D341Med (cell line): ENCODE data around the gene TRIM9.

Source experiments
- DNase-seq: peaks from one replicate; pipeline ENCODE4 v3.0.0; 2012; ENCODE audit warnings: low spot score

Gene TRIM9

DNA sequence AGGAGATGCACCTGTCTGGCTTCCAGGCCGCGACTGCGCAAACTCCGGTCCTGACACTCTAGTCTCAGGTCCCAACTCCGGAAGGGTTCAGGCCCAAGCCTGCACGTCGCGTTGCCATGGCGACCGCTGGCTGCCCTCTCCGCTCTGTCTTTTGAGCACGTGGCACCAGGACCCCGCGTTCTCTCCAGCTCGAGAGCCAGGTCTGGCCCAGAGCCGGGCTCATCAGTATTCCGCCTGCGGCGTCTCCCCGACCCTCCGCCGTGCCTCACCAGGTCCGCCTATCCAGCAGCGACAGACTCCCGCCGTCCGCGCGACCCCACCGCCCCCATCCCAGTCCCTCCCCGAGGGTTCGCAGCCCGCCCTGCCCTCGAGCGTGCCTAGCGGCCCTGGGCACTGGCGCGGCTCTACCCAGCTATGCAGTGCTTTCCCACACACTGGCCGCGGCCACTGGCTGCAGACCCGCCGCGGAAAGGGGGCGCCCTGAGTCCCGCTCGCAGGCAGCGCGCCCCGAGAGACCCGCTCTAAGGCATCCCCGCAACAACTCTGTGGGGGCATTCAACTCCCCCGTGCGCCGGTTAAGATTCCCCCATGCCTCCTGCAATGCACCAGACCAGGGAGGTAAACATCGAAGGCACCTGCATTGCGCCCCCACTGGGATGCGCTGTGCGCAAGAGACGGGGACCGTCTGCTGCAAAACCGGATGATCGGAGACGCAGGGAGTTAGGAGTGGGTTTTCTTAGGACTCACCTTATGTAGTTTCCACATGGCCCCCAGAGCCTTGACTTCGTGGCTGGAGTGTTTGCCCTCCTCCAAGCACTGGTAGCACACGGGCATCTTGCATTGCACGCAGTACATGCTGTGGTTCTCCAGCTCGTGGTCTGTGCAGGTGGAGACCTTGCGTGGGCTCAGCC lies 1.3 kb downstream of the TRIM9 start:
- DNase-seq, result peak; percentile 67

DNA sequence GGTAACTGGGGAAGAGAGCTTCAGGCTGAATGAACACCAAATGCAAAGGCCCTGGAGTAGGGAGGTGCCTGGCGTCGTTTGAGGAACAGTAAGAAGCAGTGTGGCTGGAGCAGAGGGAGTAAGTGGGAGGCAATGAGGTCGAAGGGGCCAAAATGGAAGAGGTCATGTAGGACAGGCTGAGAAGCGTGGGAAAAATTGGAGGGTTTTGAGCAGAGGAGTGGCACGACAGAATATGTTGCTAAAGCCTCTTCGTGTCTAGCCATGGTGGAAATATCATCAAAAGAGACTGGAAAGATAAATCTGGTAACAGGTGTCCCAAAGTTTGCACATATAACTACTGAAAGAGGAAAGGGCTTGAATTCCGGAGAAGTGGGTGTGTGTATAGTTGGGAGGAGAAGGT lies 1.9 kb downstream of the TRIM9 start:
- DNase-seq, result no peak

DNA sequence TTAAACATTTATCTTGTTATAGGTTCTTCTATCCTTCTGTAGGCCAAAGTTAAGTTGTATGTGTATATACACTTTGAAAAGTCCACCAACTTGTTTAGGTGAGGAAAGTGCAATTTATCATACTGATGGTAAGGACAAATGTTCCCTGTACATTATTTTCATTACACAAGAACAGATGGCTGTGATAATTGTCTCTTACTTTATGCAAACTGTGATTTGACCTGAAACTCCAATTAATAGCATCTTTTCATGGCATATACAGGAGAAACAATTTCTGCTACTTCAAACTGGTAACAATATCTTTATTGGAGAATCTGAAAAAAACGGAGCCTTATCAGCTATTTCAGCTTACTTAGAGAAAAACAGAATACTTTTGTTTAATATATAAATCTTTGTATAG lies 5.6 kb downstream of the TRIM9 start:
- DNase-seq, result no peak

DNA sequence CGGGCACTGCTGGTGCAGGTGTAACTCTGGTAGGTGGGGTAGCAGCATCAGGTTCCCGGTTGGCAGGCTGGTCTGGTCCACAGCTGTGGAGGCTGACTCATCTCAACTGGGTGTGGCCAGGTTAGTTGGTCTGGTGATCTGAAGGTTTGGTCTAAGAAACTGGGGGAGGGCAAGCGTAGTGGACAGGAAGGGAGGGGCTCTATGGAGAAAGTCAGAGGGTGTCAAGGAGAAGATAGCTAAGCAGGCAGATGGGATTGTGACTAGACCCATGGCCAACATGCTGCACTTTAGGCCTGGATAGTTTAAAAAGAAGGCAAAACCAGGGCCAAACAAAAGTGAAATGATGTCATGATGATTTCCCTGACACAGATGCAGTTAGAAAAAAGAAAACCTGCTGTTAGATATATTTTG lies 7.9 kb downstream of the TRIM9 start:
- no peak for DNase-seq

DNA sequence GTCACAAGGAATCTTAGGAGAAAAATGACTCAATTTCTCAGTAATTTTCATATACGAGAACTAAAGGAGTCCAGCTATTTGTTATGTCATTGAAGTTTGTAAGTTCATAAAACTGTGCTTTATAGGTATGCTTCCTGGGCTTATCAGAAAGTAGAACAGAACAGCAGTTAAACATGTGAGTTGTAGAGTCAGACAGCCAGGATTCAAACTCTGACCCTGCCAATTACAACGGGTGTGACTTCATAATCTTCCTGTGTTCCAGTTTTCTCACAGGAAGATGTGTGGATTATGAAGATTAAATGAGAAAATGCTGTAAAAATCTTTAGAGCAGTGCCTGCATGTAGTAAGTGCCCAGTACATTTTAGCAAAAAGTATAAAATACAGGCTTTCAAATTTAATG lies 8.9 kb downstream of the TRIM9 start:
- DNase-seq, result no peak

DNA sequence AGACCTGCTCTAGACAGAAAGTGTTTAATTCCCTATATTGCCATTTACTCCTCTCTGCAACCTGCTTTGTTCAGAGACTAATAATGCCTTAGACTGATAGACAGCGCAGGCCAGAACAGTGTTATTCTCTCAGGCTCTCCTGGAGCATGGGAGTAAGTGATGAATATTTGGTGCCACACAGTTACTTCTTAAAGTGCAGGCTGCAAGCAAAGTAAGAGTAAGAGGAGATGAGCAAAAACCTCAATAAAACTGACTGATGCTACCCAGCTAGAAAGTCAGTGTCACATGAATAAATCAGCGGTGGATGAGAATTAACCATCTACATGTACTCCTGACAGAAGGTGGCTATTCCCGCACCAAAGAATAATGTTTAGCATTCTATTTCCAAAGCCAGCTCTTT lies 9.9 kb downstream of the TRIM9 start:
- DNase-seq, result no peak

DNA sequence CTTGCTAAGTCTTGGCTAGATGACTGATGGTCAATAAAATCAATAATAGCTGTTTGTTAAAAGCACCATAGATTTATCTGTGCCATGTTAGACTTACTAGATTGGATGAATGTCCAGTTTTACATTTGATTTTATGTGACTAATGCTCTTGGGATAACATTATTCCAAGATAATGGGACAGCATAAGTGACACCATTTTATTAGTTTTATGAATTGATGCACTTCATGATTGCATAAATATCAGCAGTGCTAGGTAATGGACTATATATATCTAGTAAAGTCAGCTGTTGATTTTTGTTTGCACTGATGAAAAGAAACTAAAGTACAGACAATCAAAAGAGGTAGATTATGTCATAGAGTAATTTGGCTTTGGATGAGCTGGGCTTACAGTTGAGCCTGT lies 10.4 kb downstream of the TRIM9 start:
- DNase-seq, result no peak

DNA sequence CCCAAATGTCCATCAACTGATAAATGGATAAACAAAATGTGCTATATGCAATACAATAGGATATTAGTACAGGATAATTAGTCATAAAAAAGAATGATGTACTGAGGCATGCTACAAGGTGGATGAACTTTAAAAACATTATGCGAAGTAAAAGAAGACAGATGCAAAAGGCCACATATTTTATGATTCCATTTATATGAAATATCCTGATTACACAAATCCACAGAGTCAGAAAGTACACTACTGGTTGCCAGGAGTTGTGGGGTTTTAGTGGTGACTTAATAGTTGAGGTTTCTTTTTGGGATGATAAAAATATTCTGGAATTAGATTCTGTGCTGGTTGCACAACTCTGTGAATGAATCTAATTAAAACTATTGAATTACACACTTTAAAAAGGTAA lies 12.6 kb downstream of the TRIM9 start:
- no peak for DNase-seq

DNA sequence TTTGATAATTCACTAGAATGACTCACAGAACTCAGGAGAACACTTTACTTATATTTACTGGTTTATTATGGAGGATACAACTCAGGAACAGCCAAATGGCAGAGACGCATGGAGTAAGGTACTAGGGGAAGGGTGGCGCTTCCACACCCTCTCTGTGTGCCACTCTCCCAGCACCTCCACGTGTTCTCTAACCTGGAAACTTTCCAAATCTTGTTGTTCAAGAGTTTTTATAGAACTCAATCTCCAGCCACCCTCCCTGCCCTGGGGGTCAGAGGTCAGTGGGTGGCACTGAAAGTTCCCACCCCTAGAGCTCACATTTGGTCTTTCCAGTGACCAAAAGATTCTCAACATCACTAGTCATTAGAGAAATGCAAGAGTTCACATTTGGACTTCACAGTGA lies 13.2 kb downstream of the TRIM9 start:
- DNase-seq, result no peak

DNA sequence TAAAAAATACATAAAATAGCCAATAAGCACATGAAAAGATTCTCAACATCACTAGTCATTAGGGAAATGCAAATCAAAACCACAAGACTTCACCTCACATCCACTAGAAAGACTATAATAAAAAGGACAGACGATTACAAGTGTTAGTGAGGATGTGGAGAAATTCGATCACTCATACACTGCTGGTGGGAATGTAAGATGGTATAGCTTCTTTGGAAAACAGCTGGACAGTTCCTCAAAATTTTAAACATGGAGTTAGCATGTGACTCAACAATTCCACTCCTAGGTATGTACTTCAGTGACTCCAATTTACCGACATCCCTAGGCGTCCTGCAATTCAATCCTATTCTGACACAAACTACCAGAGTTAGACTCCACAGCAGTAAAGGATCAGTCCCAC lies 13.7 kb downstream of the TRIM9 start:
- no peak for DNase-seq

DNA sequence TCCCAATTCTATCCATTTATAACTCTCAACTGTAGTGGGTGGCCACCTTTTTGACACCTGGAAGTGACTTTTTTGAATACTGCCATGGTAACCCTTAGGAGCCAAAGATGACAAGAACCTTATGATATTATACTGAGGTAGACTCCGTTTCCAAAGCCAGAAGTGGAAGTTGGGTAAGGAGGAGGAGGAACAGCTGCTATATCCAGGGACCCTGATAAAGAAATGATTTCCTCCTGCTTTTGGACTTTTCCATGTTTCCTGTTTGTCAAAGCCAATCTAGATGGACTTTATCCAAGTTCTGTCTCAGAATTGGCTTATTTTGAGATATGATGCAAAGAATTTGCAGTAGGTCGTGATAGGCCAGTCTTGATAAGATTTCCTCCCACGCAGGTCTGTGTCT lies 14.3 kb downstream of the TRIM9 start:
- no peak for DNase-seq

DNA sequence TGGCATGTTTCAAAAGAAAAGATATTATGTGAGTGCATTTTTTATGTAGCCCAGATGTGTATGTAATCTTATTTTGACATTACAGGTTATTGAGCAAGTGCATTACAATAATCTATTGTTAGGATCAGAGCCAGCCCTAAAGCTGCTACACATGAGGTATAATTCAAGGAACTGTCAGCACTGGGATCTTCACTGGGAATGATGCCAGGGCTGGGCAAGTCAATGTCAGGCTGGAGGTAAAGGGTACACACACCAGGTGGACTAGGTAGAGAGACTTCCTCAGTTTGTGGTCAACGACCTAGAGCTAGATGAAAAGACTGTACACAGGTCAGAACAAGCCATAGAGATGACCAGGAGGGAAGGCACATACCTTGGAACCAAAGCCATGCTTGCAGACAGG lies 15.4 kb downstream of the TRIM9 start:
- DNase-seq, result no peak

DNA sequence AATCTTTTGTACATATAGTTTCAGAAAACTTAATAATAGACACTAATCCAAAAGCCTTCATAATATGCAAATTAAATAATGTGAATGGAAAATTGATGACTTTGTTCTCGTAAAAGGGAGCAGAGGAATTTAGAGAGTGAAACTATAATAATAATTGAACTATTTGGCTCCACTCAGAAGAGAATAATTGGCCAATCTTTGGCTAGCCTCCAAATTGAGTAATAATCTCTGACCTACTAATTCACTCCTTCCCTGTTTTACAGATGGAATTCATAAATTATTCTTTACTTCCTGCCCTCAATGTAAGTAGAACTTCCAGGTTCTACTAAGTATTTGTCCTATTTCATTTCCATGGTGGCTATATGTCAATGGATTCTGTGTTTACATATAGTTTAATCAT lies 15.8 kb downstream of the TRIM9 start:
- no peak for DNase-seq

DNA sequence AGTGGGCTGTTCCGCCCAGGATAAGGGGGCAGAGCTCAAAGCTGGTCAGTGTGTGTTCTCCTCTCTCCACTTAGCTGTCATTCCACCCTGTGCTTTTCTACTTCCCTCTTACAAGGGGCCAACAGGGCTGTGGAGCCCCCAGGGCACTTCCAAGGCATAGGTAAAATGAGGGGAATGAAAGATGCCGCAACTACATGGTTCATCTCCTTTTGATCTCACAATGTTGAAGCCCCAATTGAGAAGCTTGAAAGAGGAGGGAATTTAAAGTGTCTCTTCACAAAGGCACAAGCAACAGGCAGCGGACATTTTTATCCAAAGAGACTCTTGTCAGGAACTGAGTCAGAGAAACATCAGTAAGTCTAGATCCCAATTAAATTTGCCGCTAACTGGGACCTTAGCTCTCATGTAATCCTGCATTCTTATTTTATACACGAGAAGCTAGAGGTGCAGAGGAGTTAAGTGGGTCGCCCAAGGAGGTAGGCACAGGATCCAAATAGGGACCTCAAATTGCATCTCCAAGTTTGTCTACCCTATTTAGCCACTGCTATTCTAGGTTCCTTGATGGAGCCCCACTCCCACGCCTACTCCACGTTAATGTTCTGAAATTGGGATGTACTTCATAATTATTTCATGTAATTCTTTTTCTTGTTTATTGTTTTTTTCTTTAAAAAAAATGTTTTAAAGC lies 20.1 kb downstream of the TRIM9 start:
- DNase-seq, result no peak

DNA sequence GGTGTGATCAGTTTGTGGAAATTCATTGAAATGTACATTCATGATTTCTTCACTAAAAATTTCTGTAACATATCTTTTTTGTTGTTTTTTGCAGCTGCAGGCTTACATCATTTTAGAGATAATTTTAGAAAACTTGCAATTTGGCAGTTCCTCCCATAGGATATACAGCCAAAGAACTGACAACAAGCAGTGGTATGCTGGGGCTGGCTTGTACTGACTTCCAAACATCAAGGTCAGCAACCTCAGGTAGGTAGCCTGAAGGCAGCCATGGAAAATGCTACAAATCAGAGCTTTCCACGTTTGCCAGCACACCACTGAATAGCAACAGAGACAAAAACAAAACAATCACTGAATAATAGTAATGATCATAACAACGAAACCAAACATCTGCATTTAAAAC lies 21.2 kb downstream of the TRIM9 start:
- no peak for DNase-seq

DNA sequence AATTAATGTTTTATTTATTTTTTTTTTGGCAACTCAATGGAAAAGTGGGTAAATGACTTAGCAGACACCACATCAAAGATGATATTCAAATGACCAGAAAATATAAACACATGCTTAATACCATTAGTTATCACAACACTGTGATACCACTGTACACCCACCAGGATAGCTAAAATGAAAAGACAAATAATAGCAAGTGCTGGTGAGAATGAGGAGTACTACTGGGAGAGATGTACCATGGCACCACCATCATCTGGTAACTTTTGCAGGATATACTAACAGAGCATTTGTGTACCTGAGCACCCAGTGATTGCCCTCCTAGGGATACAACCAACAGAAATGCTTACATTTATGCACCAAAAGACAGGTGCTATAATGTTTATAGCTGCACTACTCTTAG lies 21.9 kb downstream of the TRIM9 start:
- DNase-seq, result no peak

DNA sequence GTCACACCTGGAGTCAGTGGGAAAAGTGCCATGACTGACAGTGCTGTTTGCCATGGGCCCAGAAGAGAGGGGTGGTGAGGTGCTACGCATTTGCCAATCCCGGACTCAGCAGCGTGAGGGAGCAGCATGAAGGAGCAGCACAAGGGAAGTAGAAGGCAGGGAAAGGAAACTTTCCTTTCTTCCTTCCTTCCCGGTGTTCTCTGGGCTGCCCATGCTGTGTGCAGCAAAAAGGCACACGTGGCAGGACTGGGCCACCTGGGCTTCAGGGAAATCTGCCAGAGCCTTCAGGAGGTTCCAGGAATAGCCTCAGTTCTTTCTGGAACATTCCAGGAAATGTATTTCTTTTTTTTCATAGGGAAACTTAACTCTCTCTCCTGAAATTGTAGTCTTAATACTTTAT lies 23.0 kb downstream of the TRIM9 start:
- DNase-seq, result no peak

DNA sequence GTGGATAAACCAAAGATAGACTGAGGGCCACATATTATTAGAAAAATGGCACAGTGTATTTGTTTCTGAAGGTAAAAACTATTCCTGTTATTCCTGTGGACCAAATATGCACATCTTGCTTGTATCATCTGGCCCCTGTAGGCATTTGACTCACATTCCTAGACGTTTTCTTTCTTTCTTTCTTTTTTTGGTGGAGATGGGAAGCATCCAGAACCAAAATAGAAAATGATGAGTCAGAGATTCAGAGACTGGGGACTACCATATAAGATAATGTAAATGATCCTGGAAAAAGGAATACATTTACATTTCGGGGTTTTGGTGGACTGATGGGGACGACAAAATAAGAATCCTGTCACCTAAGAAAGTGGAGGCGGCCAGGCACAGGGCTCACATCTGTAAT lies 24.2 kb downstream of the TRIM9 start:
- no peak for DNase-seq

DNA sequence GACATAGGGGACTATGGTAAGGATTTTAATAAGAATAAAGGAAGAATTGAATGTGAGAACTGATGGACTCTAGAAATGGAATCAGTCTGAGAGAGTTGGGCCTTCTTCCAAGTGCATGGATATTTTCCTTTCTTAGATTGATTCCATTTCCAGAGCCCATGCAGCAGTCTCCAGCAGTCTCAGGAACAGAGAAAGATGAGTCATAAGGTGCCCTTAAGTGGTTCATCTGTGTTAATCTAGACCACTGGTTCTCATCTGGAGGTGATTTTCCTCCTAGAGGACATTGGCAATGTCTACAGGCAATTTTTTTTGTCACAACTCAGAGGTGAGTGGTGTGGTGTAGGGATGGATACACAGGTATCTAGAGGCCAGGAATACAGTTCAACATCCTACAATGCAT lies 25.9 kb downstream of the TRIM9 start:
- DNase-seq, result no peak

DNA sequence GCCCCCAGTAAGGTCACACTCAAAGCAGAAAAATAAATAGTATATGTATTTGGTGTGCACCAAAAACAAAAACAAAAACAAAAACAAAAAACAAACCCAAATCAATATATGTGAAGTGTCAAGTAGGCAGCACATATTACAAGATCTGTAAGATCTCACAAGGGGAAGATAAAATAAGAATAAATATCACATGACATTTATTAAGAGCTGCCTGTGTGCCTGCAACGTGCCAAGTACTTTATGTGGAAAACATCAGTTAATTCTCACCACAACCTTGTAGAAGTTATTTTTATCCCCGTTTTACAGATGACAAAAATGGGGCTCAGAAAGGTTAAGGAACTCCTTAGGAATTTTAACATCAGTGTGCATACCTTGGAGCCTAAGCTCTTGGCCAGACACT lies 26.6 kb downstream of the TRIM9 start:
- no peak for DNase-seq

DNA sequence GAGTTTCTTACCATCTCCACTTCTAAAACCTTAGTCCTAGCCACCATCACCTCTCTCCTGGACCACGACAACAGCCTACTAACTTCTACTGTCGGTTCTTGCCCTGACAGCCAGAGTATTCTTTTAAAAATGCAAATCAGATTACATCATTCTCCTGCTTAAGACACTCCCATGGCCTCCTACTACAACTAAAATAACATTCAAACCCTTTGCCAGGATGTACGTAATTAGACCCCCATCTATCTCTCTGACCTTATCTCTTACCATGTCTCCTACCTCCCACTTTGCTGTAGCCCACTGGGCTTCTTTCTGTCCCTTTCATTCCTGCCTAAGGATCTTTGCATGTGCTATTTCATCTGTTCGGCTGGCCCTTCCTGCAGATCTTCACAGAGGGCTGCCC lies 27.6 kb downstream of the TRIM9 start:
- DNase-seq, result no peak

DNA sequence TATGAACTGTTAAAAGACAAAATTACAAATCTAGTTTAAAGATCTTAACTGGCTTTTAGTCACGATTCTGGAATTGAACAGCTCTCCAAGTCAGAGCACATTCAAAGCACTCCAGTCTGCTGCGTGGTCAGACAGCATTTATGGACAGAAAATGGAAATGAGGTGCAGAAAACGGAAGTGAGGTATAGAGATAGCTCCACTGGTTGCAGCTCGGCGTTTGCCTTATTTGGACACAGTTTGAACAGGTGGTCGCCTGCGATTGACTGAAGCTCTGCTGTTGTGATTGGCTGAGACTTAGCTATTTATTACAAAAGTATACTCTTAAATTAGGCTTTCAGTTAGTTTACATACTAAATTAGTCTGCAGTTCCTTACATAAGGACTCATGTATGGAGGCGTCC lies 28.3 kb downstream of the TRIM9 start:
- no peak for DNase-seq

DNA sequence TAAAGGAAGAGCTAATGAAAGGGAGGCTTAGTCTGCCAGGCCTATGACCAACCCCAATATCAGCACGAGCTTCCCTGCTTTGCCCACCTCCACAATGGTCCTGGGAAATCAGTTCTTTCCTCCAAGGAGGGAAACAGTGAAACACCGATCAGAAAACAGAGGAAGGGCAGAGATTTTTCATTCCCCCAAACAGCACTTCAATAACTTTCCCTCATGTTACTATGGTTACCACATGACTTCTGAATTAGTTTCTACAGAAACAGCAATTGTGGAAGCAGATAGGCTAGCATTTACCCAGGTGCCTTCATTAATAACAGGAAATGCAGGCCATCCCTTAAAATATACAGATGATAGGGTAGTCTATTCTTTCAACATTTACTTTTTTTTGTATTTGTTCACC lies 35.9 kb downstream of the TRIM9 start:
- no peak for DNase-seq

DNA sequence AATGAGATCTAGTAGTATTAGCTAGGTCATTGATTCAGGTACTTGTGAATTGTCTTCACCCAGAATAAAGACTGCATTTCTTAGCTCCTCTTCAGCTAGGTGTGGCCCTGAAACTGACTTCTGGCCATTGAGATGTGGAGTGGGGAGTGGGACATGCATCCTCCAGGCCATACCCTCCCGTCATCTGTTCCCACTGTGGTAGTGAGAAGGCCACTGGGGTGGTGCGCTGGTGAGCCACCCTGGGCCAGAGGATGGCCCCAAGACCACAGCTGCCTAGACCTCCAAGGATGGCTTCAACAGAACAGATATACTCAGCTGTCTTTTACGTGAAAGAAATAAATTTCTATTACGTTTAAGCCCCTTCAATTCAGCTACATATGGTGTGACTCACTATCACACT lies 36.5 kb downstream of the TRIM9 start:
- DNase-seq, result no peak
